ENCODE results near the gene CLTB. TPM values are rescaled to one million over a fixed set of nuclear protein-coding genes. Genes with fewer than 3 reads are reported as not detected.

The CLTB gene
- polyA plus RNA-seq, 3 donors = 63.2 to 87.6 (median 75.2) TPM

DNA sequence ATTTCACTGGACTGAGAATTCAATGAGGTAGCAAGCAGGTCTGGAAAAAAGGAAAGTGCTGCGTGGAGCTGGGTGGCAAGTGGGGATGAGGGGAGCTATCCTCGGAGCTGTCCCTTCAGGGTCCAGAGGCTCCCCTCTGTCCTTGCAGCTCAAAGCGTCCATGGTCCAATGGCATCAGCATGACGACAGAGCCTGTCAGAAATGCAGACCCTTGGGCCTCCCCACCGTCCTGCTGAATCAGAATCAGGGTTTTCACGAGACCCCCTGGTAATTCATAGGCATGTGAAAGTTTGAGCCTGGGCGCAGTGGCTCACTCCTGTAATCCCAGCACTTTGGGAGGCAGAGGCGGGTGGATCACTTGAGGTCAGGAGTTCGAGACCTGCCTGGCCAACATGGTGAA is 22.2 kb downstream of the CLTB start:
- Mint-ChIP-seq H3K9me3 (no peaks in the 10 kb centered on the region), H3K4me1 (peaks cover 24% of the 10 kb centered on the region), H3K27me3 (ENCODE audit: low read depth in 3 of 3) (peaks cover 0 to 4% (median 1%) of the 10 kb centered on the region in 3 donors), H3K27ac (no peak overlapping the region), H3K4me3 (no peak overlapping the region), H3K36me3 (peaks cover 40 to 75% of the 10 kb centered on the region in 2 donors)
- no peak overlapping the region for H3K27ac ChIP-seq (ENCODE audit: low read depth in 1 of 2, low read length in 2 of 2)
- H3K79me2 ChIP-seq (ENCODE audit: insufficient read depth, low read length) = peaks cover 14% of the 10 kb centered on the region
- no peak overlapping the region for H3K9ac ChIP-seq (ENCODE audit: insufficient read depth, low read length, poor library complexity, severe bottlenecking)
- no peak overlapping the region for H3K4me2 ChIP-seq (replicated peaks; ENCODE audit: extremely low read depth, low read length, poor library complexity, severe bottlenecking)
- no peaks in the 10 kb centered on the region for H4K20me1 ChIP-seq (ENCODE audit: insufficient read depth, low read length)
- TF ChIP-seq, protein P1, sequence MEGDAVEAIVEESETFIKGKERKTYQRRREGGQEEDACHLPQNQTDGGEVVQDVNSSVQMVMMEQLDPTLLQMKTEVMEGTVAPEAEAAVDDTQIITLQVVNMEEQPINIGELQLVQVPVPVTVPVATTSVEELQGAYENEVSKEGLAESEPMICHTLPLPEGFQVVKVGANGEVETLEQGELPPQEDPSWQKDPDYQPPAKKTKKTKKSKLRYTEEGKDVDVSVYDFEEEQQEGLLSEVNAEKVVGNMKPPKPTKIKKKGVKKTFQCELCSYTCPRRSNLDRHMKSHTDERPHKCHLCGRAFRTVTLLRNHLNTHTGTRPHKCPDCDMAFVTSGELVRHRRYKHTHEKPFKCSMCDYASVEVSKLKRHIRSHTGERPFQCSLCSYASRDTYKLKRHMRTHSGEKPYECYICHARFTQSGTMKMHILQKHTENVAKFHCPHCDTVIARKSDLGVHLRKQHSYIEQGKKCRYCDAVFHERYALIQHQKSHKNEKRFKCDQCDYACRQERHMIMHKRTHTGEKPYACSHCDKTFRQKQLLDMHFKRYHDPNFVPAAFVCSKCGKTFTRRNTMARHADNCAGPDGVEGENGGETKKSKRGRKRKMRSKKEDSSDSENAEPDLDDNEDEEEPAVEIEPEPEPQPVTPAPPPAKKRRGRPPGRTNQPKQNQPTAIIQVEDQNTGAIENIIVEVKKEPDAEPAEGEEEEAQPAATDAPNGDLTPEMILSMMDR (IDR thresholded peaks at IDR 0.05) = no peak
- no peak for DNase-seq
- 96% methylated on average over 7 of the region's 9 CpGs for WGBS (ENCODE audit: insufficient coverage)
- H2AFZ ChIP-seq (ENCODE audit: insufficient read depth, low read depth, low read length, poor library complexity, severe bottlenecking) = no peak overlapping the region
- intact Hi-C loops (cut with micrococcal nuclease) = no loop called here
- no peak overlapping the region for H3K4me3 ChIP-seq (replicated peaks in 1 of 3; ENCODE audit: low read depth in 2 of 3, low read length in 3 of 3)
- peaks cover 24 to 26% of the 10 kb centered on the region in 2 donors for H3K4me1 ChIP-seq (ENCODE audit: control insufficient read depth in 1 of 2, insufficient read depth in 2 of 2, low read length in 2 of 2)
- H3K27me3 ChIP-seq (ENCODE audit: control insufficient read depth in 2 of 2, insufficient read depth in 2 of 2, low read length in 2 of 2) = no peaks in the 10 kb centered on the region
- peaks cover 21 to 74% of the 10 kb centered on the region in 2 donors for H3K36me3 ChIP-seq (replicated peaks in 1 of 2; ENCODE audit: control insufficient read depth in 1 of 2, insufficient read depth in 2 of 2, low read length in 2 of 2)
- H3K9me3 ChIP-seq (replicated peaks in 1 of 2; ENCODE audit: control insufficient read depth in 1 of 2, insufficient read depth in 1 of 2, low read length in 2 of 2) = no peaks in the 10 kb centered on the region

DNA sequence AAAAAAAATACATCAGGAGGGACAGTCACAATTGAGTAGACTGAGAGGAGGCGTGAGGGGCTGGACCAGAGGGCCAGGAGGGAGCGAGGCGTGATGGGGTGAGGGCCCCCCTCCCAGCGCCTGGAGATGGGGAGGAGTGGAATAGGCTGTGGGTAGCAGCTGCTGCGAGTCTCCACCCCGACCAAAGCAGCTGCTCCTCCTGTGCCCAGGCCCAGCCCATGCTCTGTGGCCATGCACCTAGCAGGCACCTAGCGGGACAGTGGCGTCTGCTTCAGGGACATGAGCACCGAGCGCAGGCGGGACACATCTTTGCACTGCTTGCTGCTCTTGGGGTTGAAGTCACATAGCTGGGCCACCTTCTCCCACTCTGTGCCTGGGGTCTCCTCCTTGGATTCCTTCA is 23.8 kb downstream of the CLTB start:
- WGBS (ENCODE audit: insufficient coverage) = 96% methylated on average over 8 of the region's 11 CpGs
- no peak overlapping the region for H3K9ac ChIP-seq (ENCODE audit: insufficient read depth, low read length, poor library complexity, severe bottlenecking)
- peak overlapping the region; percentile 27 to 69 for H3K27ac ChIP-seq (ENCODE audit: low read depth in 1 of 2, low read length in 2 of 2)
- no peaks in the 10 kb centered on the region for H3K9me3 ChIP-seq (replicated peaks in 1 of 2; ENCODE audit: control insufficient read depth in 1 of 2, insufficient read depth in 1 of 2, low read length in 2 of 2)
- H2AFZ ChIP-seq (ENCODE audit: insufficient read depth, low read depth, low read length, poor library complexity, severe bottlenecking) = no peak overlapping the region
- H3K36me3 ChIP-seq (replicated peaks in 1 of 2; ENCODE audit: control insufficient read depth in 1 of 2, insufficient read depth in 2 of 2, low read length in 2 of 2) = peaks cover 20 to 65% of the 10 kb centered on the region in 2 donors
- H3K27me3 ChIP-seq (ENCODE audit: control insufficient read depth in 2 of 2, insufficient read depth in 2 of 2, low read length in 2 of 2) = no peaks in the 10 kb centered on the region
- H3K4me1 ChIP-seq (ENCODE audit: control insufficient read depth in 1 of 2, insufficient read depth in 2 of 2, low read length in 2 of 2) = peaks cover 30 to 35% of the 10 kb centered on the region in 2 donors
- Mint-ChIP-seq H3K27ac (peak overlapping the region in 4 of 7 donors; percentile 55 to 73 (median 66)), H3K36me3 (peaks cover 31 to 63% of the 10 kb centered on the region in 2 donors), H3K27me3 (ENCODE audit: low read depth in 3 of 3) (peaks cover 0 to 4% (median 1%) of the 10 kb centered on the region in 3 donors), H3K9me3 (no peaks in the 10 kb centered on the region), H3K4me1 (peaks cover 30% of the 10 kb centered on the region), H3K4me3 (no peak overlapping the region)
- H4K20me1 ChIP-seq (ENCODE audit: insufficient read depth, low read length) = no peaks in the 10 kb centered on the region
- TF ChIP-seq, protein P1 (IDR thresholded peaks at IDR 0.05) = no peak
- H3K79me2 ChIP-seq (ENCODE audit: insufficient read depth, low read length) = peaks cover 22% of the 10 kb centered on the region
- DNase-seq = no peak
- H3K4me3 ChIP-seq (replicated peaks in 1 of 3; ENCODE audit: low read depth in 2 of 3, low read length in 3 of 3) = no peak overlapping the region
- intact Hi-C loops (cut with micrococcal nuclease) = no loop called here
- H3K4me2 ChIP-seq (replicated peaks; ENCODE audit: extremely low read depth, low read length, poor library complexity, severe bottlenecking) = no peak overlapping the region
